ENCODE measurements around the gene PEX14.
"Not testable (repeated sequence)": the region's sequence is repeated elsewhere in the genome, so short reads cannot be mapped to it uniquely, and the experiment has no call there.

The PEX14 gene

DNA sequence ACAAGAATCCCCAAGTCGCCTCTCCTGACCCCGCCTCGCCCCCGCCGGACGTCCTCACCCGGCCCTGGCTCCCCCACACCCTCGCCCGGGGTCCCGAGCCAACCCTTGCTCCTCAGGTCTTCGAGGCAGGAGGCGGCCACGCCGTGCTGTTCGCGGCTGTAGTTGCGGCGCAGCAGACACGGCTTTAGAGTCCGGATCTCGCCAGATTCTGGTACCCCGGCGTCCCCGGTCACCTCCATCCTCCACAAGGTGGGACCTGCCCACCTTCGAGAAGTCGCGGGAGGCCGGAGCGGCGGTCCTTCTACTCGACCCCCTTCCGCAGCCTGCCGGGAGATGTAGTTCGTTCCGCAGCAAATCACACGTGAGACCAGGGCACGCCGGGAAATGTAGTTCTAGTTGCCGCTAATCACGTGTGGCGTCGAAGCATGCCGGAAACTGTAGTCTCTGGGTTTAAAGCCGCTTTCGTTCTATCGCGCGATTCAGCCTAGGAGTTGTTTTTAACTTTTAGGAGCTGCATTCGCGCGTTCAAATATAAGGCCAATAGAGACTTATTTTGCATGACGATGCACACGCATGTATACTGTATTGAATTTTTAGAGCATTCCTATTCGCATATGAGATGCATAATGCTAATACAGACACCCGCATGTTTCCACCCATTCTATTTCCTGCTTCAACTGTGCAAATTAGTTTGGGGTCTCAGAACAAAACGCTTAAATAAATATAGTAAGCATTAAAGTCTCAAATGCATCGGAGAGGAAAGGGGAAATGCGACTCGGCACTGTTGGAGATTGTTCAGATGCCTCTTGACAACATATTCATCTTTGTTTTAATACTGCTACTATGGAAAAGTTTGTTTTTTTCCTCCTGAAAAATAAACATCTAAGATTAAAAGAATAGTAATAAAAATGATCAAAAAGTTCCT, 2.3 kb upstream of the PEX14 start, which contains the start of gene DFFA:
TSS of gene DFFA (minus strand) at position 310 of the 925 bp plus-strand sequence. CDS start at position 239, 71 bp downstream.
- Mint-ChIP-seq H3K36me3 (peaks cover 9% of the 10 kb centered on the region), H3K27ac (peak within 1 kb of the TSS; percentile 96), H3K27me3 (no peaks in the 10 kb centered on the region), H3K4me1 (peaks cover 56% of the 10 kb centered on the region), H3K9me3 (peaks cover 2% of the 10 kb centered on the region), H3K4me3 (peak within 1 kb of the TSS; percentile 98)
- peak; percentile 93 for ATAC-seq

DNA sequence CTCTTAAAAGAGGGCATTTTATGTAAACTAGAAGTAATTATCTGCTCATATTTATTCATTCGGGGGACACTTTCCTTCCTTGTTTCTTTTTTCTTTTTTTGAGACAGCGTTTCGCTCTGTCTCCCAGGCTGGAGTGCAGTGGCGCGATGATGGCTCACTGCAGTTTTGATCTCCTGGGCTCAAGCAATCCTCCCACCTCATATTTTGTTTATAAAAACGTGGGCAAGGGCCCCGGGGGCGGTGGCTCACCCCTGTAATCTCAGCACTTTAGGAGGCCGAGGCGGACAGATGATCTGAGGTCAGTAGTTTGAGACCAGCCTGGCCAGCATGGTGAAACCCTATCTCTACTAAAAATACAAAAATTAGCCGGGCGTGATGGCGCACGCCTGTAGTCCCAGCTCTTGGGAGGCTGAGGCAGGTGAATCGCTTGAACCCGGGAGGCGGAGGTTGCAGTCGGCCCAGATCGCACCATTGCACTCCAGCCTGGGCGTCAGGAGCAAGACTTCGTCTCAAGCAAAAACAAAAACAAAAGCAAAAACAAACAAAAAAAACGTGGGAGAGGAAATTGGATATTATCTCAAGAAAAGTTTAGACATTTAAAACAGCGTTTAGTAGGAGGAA, 1.5 kb upstream of the PEX14 start:
- Mint-ChIP-seq H3K4me3 (peak overlapping the region; percentile 98), H3K9me3 (peaks cover 2% of the 10 kb centered on the region), H3K27ac (peak overlapping the region; percentile 96), H3K4me1 (peaks cover 51% of the 10 kb centered on the region), H3K27me3 (no peaks in the 10 kb centered on the region), H3K36me3 (peaks cover 1% of the 10 kb centered on the region)
- ATAC-seq: no peak

DNA sequence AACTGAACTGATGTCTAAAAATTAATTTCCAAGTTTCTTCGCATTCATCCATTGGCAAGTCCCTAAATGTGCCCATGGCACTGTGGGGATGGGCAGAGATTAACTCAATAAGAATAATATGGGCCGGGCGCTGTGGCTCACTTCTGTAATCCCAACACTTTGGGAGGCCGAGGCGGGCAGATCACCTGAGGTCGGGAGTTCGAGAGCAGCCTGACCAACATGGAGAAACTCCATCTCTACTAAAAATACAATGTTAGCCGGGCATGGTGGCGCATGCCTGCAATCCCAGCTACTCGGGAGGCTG, 489 bp upstream of the PEX14 start:
- H3K9me3 Mint-ChIP-seq, H3K27me3 Mint-ChIP-seq, H3K36me3 Mint-ChIP-seq, ATAC-seq: not testable (repeated sequence)
- H3K4me1 Mint-ChIP-seq: peaks cover 54% of the 10 kb centered on the region
- peak overlapping the region; percentile 96 for H3K4me3 Mint-ChIP-seq
- peak overlapping the region; percentile 96 for H3K27ac Mint-ChIP-seq

DNA sequence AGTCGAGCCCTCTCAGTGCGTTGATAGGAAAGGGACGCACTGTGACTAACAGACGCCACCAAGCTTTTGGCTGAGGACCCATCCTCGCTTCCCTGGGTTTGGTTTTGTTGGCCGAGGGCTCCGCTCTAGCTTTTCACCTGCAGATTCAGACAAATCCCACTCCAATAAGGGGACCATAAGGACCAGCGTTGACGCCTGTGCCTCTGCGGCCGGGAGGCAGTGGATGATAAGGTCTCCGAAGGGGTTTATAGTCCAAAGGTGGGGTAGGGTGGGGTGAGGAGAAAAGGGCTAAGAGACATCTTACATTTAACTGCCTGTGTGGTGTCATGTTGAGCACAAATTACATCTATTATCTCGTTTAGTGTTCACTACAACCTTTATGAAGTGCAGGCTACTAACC, 760 bp downstream of the PEX14 start:
- peak overlapping the region; percentile 96 for H3K27ac Mint-ChIP-seq
- H3K36me3 Mint-ChIP-seq: no peaks in the 10 kb centered on the region
- H3K4me3 Mint-ChIP-seq: peak overlapping the region; percentile 96
- no peak for ATAC-seq
- peaks cover 2% of the 10 kb centered on the region for H3K9me3 Mint-ChIP-seq
- H3K4me1 Mint-ChIP-seq: peaks cover 57% of the 10 kb centered on the region
- H3K27me3 Mint-ChIP-seq: no peaks in the 10 kb centered on the region

DNA sequence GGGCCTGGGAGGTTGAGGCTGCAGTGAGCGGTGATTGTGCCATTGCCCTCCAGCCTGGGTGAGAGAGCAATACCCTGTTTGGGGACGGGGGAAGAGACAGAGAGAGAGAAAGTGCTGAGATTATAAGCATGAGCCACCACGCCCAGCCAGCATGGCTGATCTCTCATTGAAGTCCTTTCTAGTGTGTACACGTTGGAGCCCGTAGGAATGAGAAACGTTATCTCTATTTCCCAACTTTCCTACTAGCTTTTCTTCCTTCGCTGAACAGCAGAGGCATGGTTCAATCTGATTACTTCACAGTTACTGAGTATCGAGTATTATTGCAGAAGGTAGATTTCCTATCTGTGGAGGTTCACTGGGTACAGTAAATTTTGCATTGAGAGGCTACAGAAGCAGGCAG, 4.5 kb downstream of the PEX14 start:
- Mint-ChIP-seq H3K36me3 (peaks cover 5% of the 10 kb centered on the region), H3K4me1 (peaks cover 29% of the 10 kb centered on the region), H3K4me3 (no peak overlapping the region), H3K27ac (no peak overlapping the region), H3K9me3 (no peaks in the 10 kb centered on the region), H3K27me3 (no peaks in the 10 kb centered on the region)
- no peak for ATAC-seq

DNA sequence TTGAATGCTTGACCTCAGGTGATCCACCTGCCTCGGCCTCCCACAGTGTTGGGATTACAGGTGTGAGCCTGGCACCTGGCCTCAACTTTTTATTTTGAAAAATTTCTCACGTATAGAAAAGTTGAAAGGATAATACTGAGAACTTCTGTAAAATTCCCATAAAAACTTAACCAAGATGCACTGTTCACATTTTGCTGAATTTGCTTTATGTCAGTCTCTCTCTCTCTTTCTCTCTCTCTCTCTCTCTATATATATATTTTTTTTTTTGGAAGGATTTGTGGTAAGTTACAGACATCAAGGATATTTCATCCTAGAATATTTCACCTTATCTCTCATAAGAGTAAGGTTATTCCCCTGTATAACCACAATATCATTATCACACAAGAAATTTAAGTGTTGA, 5.9 kb downstream of the PEX14 start:
- H3K27me3 Mint-ChIP-seq: no peaks in the 10 kb centered on the region
- no peaks in the 10 kb centered on the region for H3K9me3 Mint-ChIP-seq
- H3K27ac Mint-ChIP-seq: no peak overlapping the region
- no peak overlapping the region for H3K4me3 Mint-ChIP-seq
- peaks cover 24% of the 10 kb centered on the region for H3K4me1 Mint-ChIP-seq
- no peak for ATAC-seq
- peaks cover 12% of the 10 kb centered on the region for H3K36me3 Mint-ChIP-seq

DNA sequence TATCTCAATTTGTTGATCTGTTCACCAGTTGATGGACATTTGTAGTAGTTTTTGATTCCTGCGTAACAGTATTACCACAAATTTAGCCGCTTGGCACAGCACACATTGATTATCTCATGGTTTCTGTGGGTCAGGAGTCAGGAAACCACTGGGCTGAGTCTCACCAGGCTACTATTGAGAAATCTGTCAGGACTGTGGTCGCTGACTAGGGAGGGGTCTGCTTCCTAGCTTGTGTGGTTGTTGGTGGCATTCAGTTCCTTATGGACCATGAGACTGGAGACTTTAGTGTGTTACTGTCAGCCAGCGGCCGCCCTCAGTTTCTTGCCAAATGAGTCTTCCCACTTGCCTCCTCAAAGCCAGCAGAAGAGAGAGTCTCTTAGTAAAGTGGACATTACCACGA, 9.8 kb downstream of the PEX14 start:
- Mint-ChIP-seq H3K27ac (no peak overlapping the region), H3K9me3 (no peaks in the 10 kb centered on the region), H3K4me3 (no peak overlapping the region), H3K4me1 (peaks cover 13% of the 10 kb centered on the region), H3K27me3 (no peaks in the 10 kb centered on the region), H3K36me3 (peaks cover 28% of the 10 kb centered on the region)
- no peak for ATAC-seq

DNA sequence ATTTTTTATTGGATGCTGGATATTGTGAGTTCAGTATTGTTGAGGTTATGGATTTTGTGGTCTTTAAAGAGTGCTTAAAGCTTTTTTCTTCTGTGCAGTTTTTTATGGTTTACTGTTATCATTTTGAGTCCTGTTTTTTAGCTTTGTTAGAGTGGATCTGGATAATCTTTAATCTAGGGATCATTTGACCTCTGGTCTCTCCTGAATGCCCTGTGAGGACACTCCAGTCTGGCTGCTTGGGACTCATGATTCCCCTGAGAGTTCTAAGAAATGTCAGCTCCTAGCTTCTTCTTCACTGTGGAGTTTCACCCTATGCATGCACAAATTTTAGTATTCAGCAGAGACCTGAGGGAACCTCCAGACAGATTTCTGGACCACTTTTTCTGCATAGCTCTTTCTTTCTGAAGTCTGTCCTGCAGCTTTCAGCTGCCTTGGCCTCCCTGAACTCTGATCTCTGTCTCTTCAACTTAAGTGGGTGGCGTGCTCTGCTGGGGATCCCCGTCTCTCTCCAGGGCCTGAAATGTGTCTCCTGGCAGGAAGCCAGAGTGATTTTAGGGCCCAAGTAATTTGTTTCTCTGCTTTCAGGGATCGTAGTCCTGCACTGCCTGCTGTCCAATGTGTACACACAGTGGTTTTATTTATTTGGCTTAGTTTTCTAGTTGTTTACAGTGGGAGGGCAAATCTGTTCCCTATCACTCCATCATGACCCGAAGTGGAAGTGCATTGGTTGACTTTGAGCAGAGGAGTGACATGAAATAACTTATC, 14.7 kb downstream of the PEX14 start:
- Mint-ChIP-seq H3K9me3 (no peaks in the 10 kb centered on the region), H3K27ac (peak overlapping the region; percentile 45), H3K4me3 (peak overlapping the region; percentile 17), H3K36me3 (peaks cover 33% of the 10 kb centered on the region), H3K4me1 (peaks cover 34% of the 10 kb centered on the region), H3K27me3 (no peaks in the 10 kb centered on the region)
- peak; percentile 59 for ATAC-seq

DNA sequence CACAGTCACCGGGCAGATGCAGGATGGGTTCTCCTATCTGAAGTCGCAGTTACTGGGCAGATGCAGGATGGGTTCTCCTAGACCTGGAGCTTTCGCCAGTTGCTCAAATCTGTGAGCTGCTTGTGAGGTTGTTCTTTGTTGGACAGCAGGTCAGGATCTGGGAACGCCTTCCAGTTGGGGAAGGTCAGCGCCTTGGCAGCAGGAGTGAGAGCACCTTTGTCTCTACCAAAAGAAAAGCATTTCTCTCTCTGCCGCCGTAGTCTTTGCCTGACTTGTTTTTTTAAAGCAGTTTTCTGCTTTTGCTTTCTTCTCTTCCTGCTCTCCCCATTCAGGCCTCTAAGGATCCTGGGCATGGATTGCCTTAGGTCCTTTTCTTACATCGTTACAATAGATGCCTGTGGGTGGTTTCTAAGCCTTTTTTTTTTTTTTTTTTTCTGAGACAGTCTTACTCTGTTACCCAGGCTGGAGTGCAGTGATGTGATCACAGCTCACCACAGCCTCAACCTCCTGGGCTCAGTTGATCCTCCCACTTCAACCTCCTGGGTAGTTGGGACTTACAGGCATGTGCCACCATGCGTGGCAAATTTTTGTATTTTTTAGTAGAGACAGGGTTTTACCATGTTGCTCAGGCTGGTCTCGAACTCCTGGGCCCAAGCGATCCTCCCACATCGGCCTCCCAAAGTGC, 15.7 kb downstream of the PEX14 start:
- no peak overlapping the region for H3K4me3 Mint-ChIP-seq
- peaks cover 38% of the 10 kb centered on the region for H3K4me1 Mint-ChIP-seq
- H3K36me3 Mint-ChIP-seq: peaks cover 26% of the 10 kb centered on the region
- no peak overlapping the region for H3K27ac Mint-ChIP-seq
- no peak for ATAC-seq
- no peaks in the 10 kb centered on the region for H3K9me3 Mint-ChIP-seq
- no peaks in the 10 kb centered on the region for H3K27me3 Mint-ChIP-seq

DNA sequence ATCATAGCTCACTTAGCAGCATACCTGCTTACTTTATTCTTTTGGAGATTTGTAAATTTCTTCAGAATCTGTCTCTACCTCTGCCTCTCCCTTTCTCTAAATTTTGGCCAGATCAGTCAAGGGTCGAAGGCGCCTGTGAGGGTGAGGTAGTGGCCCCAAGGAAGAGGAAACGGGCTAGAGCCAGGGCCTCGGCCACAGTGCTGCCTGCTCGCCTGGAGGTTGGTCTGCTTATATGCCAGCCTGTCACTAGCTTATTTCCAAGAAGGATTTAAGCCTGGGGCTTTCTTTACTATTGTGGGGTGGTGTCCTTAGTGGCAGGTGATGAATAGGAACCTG, 19.6 kb downstream of the PEX14 start:
- peaks cover 11% of the 10 kb centered on the region for H3K36me3 Mint-ChIP-seq
- H3K4me3 Mint-ChIP-seq: peak overlapping the region; percentile 80
- peak overlapping the region; percentile 81 for H3K27ac Mint-ChIP-seq
- H3K27me3 Mint-ChIP-seq: no peaks in the 10 kb centered on the region
- no peak for ATAC-seq
- H3K4me1 Mint-ChIP-seq: peaks cover 50% of the 10 kb centered on the region
- H3K9me3 Mint-ChIP-seq: no peaks in the 10 kb centered on the region

DNA sequence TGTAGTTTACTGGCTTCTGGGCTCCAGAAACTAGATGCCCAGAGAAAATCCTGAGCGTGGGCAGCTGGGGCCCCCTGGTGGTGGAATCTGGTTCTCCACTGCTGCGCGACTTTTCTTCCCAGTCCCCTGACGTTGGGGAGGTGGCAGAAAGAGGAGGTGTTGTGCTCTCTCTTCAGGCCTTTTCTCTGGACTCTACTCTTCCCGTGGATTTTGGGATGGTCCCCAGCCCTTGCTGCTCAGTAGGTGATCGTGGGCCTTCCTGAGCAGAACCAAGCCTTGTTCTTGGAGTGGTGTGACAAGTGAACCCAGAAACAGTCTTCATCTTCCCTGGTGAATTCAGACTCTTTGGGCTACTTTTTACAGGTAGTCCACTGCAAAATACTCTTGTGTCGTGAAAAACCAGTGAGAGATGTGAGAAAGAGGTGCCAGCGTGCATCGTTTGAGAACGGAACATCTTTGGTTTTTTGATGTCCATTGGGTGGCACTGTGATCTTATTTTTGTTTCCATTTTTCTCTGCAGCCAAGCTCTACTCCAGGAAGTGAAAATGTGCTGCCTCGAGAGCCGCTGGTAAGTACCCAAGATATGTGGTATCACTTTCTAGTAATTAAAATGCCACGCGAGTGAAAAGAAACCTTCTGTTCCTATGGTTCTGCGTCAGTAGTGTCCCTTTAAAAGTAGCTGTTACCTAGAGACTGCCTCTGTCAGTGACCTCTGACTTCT, 20.2 kb downstream of the PEX14 start:
- Mint-ChIP-seq H3K4me1 (peaks cover 45% of the 10 kb centered on the region), H3K4me3 (peak overlapping the region; percentile 80), H3K36me3 (peaks cover 6% of the 10 kb centered on the region), H3K27ac (peak overlapping the region; percentile 81), H3K9me3 (no peaks in the 10 kb centered on the region), H3K27me3 (no peaks in the 10 kb centered on the region)
- ATAC-seq: peak; percentile 97

DNA sequence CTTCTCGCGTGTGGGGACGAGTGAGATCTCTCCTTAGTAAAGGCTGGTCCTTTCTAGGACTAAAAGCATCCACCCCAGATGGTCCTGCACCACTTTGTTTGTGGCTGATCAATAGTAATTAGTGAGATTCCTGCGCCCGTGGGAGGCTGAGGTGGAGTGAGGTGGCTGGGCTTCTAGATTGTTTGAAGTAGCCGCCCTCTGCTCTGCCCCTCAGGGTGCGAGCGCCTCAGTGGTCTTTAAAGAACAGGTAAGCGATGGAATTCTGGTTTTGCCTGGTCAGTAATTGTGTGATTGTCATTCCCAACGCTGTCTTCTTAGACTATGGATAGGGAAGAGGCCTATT, 20.7 kb downstream of the PEX14 start:
- Mint-ChIP-seq H3K4me3 (peak overlapping the region; percentile 80), H3K4me1 (peaks cover 43% of the 10 kb centered on the region), H3K27me3 (no peaks in the 10 kb centered on the region), H3K36me3 (peaks cover 5% of the 10 kb centered on the region), H3K9me3 (no peaks in the 10 kb centered on the region), H3K27ac (peak overlapping the region; percentile 81)
- no peak for ATAC-seq

DNA sequence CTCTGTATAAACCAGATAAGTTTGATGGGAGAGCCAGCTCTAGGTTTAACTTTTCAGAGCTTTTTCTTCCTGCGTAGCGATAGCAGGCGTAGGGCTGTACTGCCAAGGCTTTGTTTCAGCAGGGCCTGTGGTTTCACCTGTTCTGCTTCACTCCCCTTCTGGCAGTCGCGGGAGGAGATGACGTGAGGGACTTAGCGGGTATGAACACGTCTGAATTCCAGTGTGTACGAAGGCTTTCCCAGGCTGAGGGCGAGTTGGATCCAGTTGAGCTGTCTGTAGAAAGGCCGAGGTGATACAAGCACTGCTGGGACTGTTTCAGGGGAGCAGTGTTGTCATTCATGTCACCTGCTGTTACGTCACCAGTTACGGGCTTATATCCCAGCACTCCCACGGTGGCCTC, 21.2 kb downstream of the PEX14 start:
- no peak for ATAC-seq
- Mint-ChIP-seq H3K9me3 (no peaks in the 10 kb centered on the region), H3K4me3 (peak overlapping the region; percentile 80), H3K27ac (peak overlapping the region; percentile 81), H3K4me1 (peaks cover 43% of the 10 kb centered on the region), H3K36me3 (peaks cover 5% of the 10 kb centered on the region), H3K27me3 (no peaks in the 10 kb centered on the region)

DNA sequence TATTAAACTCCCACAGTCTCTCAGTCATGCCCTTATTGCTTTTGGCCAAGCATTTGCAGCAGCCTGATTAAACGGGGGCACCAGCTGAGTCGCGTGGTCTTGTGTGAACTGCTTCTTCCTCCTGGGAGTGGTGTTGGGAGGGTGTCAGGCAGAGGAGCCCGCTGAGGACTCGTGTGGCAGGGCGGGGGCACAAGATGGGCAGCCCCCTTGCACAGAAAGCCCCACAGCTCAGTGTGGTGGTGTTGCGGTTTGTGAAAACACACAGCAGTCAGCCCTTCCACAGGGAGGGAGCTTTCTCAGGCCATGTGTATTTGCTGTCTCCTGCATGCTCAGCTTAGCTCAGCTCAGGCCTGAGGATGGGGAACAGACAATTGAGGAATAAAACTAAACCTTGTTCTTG, 22.4 kb downstream of the PEX14 start:
- H3K4me3 Mint-ChIP-seq: no peak overlapping the region
- no peaks in the 10 kb centered on the region for H3K27me3 Mint-ChIP-seq
- peaks cover 46% of the 10 kb centered on the region for H3K4me1 Mint-ChIP-seq
- no peak overlapping the region for H3K27ac Mint-ChIP-seq
- ATAC-seq: no peak
- H3K36me3 Mint-ChIP-seq: peaks cover 5% of the 10 kb centered on the region
- no peaks in the 10 kb centered on the region for H3K9me3 Mint-ChIP-seq

DNA sequence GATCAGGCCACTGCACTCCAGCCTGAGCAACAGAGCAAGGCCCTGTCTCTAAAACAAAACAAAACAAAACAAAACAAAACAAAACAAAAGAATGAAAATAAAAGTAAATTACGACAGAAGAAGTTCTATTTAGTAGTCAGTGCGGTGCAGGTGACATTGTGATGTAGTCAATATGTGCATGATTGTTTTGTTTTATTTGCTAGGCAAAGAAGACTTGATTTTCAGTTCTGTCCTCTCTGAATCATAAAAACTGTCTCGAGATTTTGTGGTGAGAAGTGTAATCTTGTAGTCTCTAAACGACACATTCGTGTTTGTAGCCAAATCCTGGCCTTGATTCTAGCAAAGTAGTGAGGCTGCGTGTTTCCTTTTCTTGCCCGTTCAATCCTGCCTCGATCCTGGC, 23.5 kb downstream of the PEX14 start:
- Mint-ChIP-seq H3K9me3 (no peaks in the 10 kb centered on the region), H3K4me3 (no peak overlapping the region), H3K36me3 (no peaks in the 10 kb centered on the region), H3K4me1 (peaks cover 43% of the 10 kb centered on the region), H3K27ac (no peak overlapping the region), H3K27me3 (no peaks in the 10 kb centered on the region)
- no peak for ATAC-seq

Measured in stimulated activated memory B cell treated with anti-CD40 and anti-IgM and Interleukin-4, amounts not matched to agents 10 μg/mL and 1 μg/mL and 100 μg/mL, for 72 hours (primary cell).